Fibroblast of pulmonary artery (primary cell): ENCODE results near the gene FZD4.

ENCODE experiments used
- DNase-seq: peaks from one replicate; pipeline ENCODE4 v3.0.0-alpha.2; 2010; ENCODE audit warnings: low read depth
- H3K4me3 ChIP-seq: replicated peaks from 2 replicates; pipeline ENCODE4 v1.5.1; 2011; ENCODE audit warnings: low read depth, mild to moderate bottlenecking, control low read depth, low read length, moderate library complexity
- CTCF ChIP-seq: IDR thresholded peaks from 2 replicates; pipeline ENCODE4 v1.5.1; 2011; ENCODE audit warnings: mild to moderate bottlenecking, control low read depth, low read length, inconsistent platforms; ENCODE audit errors: missing control alignments

FZD4 gene

GRCh38 chr11:86905252-86905651 is 49.9 kb downstream of the FZD4 start:
- TF ChIP-seq CTCF = no peak
- no peak overlapping the region for H3K4me3 ChIP-seq
- no peak for DNase-seq

DNA sequence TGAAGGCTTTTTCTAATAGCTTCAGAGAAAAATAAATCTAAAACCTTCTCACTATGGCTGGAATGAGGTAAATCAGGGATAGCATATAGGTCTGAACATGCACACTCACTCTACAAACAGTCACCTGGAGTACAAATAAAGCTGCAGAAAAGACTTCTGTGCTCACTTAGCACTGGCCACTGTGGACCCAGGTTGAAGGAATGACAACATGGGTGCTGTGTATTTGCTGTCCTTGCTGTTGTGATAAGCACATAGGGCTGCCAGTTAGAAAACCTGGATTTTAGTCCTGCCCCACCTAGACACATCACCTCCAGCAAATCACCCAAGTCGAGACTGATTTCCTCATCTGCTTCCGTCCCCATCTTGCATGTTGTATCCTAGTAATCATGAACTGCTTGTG is 51.2 kb downstream of the FZD4 start:
- H3K4me3 ChIP-seq = no peak overlapping the region
- DNase-seq = no peak
- TF ChIP-seq CTCF = no peak

DNA sequence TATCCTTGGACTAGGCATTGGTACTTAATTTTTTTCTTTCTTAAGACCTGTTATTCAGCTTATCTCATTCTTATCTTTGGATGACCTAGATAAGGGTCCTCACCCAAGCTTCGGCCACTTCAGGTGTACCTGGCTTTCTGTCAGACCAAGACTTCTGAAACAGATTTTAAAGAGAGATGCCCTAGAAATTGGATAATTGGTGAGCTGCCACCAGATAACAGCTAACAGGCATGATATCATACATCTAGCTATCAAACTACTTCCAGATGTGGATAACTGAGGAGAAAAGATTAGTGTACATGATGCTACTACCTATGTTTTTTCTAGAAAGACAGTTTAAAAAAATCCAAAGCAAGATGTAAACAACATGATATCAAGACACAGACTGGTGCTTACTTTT is 52.9 kb downstream of the FZD4 start:
- no peak for TF ChIP-seq CTCF

GRCh38 chr11:86901599-86901998 is 53.6 kb downstream of the FZD4 start:
- H3K4me3 ChIP-seq = no peak overlapping the region
- TF ChIP-seq CTCF = no peak
- no peak for DNase-seq

More for the DNA sequence above, 52.9 kb downstream of the FZD4 start:
- DNase-seq = no peak
- H3K4me3 ChIP-seq = no peak overlapping the region

GRCh38 chr11:86900162-86900561 is 55.0 kb downstream of the FZD4 start:
- TF ChIP-seq CTCF = no peak
- H3K4me3 ChIP-seq = no peak overlapping the region
- no peak for DNase-seq

- no peak for TF ChIP-seq CTCF
- H3K4me3 ChIP-seq = no peak overlapping the region
- no peak for DNase-seq
Measured at GRCh38 chr11:86898689-86899088, 56.5 kb downstream of the FZD4 start.

DNA sequence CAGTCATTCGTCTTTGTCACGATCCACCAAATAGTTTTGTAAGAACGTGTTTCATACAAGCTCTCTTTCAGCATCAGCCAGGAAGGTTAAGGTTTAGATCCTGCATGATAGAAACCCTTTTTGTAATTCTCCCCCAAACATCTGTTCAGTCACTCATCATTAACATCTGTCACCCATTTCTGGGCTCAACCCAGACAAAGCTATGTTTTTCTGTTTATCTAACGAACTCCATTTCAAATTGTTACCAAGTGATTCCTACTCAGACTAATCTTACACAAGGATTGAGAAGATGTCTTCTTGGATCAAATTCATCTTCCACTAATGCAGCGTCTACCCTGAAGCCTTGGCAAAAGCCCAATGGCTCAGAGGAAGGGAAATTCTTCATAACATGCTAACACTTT is 58.8 kb downstream of the FZD4 start:
- peak; percentile 70 for DNase-seq
- no peak for TF ChIP-seq CTCF
- H3K4me3 ChIP-seq = no peak overlapping the region
